GM13976 (cell line): ENCODE data around the gene TRAF3.
"Not testable (repeated sequence)": the region's sequence is repeated elsewhere in the genome, so short reads cannot be mapped to it uniquely, and the experiment has no call there.

ENCODE experiments used
- DNase-seq: peaks from one replicate; pipeline ENCODE4 v3.0.0; 2012; ENCODE audit warnings: low spot score
- CTCF ChIP-seq: IDR thresholded peaks from 2 replicates; pipeline ENCODE4 v1.5.1; 2012; ENCODE audit warnings: borderline replicate concordance, mild to moderate bottlenecking; ENCODE audit not compliant: insufficient read depth; ENCODE audit errors: extremely low read depth, missing control alignments, control extremely low read depth
- in situ Hi-C: fragments of 300-500 bp; cut with MboI; formaldehyde crosslinking; loops from one replicate; pipeline ENCODE4 v1.12.0; 2022; ENCODE audit warnings: low sequenced_read_pairs, mixed read lengths, inconsistent platforms; ENCODE audit not compliant: unreplicated experiment

Gene TRAF3

GRCh38 chr14:102835959-102836358, 58.7 kb downstream of the TRAF3 start:
- DNase-seq, result no peak
- in situ Hi-C loops, result no loop called here
- TF ChIP-seq CTCF, result no peak

GRCh38 chr14:102837120-102837519, 59.9 kb downstream of the TRAF3 start:
- DNase-seq, in situ Hi-C loops: not testable (repeated sequence)

GRCh38 chr14:102838501-102838900, 61.3 kb downstream of the TRAF3 start:
- no peak for TF ChIP-seq CTCF
- in situ Hi-C loops, result no loop called here
- no peak for DNase-seq

GRCh38 chr14:102840115-102840514, 62.9 kb downstream of the TRAF3 start:
- DNase-seq, result no peak
- no peak for TF ChIP-seq CTCF
- in situ Hi-C loops, result no loop called here

- in situ Hi-C loops, result no loop called here
- no peak for TF ChIP-seq CTCF
- DNase-seq, result no peak
Observed at GRCh38 chr14:102840771-102841528, 63.7 kb downstream of the TRAF3 start.

GRCh38 chr14:102848830-102849525, 71.7 kb downstream of the TRAF3 start:
- DNase-seq, result no peak
- no peak for TF ChIP-seq CTCF
- in situ Hi-C loops, result no loop called here
